Right forelimb (tissue), 1 donor: Measurements from ENCODE around the gene KIFC3.
A peak's percentile ranks its signal among the peaks of the same experiment; 100 is the strongest.
"Not testable (repeated sequence)": the region's sequence is repeated elsewhere in the genome, so short reads cannot be mapped to it uniquely, and the experiment has no call there.

Experiments
- DNase-seq: peaks from one replicate; pipeline ENCODE4 v3.0.0-alpha.2; 2018

KIFC3 gene, protein sequence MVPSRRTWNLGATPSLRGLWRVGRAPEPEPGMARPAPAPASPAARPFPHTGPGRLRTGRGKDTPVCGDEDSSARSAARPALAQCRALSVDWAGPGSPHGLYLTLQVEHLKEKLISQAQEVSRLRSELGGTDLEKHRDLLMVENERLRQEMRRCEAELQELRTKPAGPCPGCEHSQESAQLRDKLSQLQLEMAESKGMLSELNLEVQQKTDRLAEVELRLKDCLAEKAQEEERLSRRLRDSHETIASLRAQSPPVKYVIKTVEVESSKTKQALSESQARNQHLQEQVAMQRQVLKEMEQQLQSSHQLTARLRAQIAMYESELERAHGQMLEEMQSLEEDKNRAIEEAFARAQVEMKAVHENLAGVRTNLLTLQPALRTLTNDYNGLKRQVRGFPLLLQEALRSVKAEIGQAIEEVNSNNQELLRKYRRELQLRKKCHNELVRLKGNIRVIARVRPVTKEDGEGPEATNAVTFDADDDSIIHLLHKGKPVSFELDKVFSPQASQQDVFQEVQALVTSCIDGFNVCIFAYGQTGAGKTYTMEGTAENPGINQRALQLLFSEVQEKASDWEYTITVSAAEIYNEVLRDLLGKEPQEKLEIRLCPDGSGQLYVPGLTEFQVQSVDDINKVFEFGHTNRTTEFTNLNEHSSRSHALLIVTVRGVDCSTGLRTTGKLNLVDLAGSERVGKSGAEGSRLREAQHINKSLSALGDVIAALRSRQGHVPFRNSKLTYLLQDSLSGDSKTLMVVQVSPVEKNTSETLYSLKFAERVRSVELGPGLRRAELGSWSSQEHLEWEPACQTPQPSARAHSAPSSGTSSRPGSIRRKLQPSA

DNA sequence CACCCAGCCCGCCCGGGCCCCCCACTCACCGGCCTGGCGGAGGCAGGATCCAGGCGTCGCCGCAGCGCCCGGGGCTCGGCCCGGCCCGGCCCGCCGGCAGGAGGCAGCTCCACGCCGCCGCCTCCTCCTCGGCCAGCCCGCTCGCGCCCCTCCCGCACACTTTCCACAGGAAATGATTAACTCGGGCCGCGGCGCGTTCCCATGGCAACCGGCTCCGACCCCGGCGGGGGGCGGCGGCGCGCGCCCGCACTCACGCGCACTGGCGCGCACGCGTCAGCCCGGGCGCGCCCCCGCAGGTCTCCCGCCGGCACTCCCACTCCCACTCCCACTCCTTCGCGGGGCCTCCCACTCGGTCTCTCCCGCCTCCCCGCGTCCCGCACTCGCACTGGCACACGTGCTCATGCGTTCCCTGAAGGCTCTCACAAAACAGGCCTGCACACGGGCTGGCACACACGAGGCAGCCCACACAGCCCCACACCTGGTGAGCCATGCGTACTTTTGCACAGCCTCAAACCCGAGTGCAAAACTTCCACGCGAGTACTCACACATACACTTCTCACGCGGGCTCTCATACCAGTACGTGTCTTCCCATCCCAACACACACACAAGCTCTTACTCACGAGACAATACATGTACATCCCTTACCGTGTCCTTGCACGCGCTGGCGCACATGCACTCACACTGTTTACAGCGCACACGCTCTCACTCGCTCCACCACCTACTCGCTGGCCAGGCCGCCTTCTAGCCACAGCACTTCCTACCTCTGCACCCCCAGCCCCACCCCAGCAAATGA lies at the start of gene KIFC3:
KIFC3 (minus strand) TSS at position 151 of the 793 bp plus-strand sequence. CDS start 4,248 bp downstream, outside the sequence.
- peak; percentile 88 for DNase-seq

DNA sequence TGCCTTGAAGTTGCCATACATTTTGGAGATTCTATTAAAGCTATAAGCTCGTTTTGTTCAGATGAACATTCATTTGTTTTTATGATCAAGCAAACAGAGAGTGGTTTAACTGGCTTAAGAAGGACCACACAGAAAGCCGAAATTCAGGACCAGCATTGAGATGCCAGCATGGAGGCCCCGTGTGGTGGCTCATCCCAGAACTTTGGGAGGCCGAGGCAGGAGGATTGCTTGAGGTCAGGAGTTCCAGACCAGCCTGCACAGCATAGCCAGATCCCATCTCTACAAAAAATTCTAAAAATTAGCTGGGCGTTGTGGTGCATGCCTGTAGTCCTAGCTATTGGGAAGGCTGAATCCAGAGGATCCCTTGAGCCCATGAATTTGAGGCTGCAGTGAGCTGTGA lies 45.9 kb upstream of the KIFC3 start:
- DNase-seq: no peak

DNA sequence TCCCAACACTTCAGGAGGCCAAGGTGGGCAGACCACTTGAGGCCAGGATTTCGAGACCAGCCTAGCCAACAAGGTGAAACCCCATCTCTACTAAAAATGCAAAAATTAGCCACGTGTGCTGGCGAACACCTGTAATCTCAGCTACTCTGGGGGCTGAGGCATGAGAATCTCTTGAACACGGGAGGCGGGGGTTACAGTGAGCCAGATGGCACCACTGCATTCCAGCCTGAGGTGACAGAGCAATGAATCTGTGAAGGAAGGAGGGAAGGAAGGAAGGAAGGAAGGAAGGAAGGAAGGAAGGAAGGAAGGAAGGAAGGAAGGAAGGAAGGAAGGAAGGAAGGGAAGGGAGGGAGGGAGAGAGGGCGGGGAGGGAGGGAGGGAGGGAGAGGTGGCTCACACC lies 44.6 kb upstream of the KIFC3 start:
- DNase-seq: not testable (repeated sequence)

DNA sequence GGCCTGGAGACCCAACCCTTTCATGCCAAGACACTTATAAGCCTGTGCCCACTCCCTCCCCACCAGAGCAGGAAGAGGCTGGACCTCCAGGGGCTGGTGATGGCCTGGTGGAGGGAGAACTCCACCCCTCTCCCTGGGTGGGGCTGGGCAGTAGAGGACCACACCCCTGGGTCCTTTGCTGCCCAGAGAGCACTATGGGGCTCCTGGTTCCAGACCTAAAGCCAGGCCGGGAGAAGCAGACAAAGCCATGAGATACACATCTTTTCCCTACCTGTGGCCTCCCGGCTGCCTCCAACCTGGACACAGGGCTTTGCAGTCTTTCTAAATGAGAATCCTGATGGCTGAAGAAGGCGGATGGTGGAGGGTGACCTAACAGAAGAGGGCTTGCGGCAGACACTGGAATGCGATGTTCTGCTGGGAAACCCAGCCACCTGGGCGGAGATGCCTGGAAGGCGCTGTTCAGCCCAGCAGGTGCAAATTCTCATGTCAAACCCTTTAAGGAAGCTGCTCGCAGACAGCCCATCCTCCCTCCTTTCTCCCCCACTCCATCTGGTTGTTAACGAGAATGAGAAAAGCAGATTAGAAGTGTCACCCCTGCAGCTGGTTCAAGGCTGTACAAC lies 43.9 kb upstream of the KIFC3 start:
- DNase-seq: no peak

DNA sequence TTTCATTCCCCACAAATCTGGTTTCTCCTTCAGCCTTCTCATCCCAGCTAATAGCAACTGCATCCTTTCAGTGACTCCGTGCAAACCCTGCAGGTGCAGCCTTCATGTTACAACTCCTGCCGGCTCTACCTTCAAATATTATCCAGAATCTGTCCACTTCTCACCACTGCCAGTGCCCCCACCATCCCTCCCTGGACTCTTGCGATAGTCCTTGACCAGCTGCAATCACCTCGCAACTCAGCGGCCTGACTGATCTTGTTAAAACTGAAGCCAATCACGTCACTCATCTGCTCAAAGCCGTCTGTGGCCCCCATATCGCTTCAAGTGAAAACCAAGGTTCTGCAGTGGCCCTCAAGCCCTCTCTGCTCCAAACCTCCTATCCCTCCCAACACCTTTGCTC lies 42.8 kb upstream of the KIFC3 start:
- no peak for DNase-seq

DNA sequence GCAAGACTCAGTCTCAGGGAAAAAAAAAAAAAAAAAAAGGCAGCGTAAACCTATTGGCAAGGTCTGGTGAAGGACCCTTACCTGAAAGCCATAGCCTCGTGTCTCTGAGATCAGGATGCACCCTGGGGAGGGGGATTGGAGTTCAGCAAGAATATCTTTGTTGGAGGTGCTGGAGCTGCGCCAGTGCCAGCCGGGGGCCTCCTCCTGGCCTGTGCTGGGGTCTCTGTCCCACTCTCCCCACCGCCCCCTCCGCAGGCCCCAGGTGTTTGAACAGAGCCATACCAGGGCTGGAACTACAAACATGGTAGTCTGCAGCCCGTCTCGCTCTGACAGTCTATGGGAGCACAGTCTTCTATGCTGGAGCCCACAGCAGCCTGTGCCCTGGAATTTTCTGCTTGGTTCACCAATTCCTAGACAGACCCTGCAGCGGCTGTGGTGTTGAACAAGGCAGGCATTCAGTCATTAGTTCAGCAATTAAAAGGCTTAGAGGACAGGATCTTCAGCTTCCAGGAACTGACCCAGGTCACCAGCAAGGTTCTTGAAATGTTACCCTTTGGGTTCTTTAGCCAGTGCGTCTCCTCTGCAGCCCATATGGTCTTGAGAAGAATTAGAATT lies 42.2 kb upstream of the KIFC3 start:
- DNase-seq: no peak

DNA sequence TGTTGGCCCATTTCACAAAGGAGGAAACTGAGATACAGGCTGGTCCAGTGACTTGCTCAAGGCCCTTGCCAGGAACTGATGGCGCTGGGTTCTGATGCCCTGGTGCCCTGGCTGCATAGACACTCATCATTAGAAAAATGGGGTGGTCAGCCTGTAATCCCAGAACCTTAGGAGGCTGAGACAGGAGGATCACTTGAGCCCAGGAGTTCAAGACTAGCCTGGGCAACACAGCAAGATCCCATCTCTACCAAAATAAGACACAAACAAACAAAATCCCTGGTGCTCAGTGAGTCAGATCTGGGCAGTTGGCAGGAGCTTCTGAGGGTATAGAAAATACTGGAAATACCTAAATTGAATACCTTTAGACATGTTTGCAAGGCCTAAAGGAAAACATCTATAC lies 41.1 kb upstream of the KIFC3 start:
- DNase-seq: no peak

DNA sequence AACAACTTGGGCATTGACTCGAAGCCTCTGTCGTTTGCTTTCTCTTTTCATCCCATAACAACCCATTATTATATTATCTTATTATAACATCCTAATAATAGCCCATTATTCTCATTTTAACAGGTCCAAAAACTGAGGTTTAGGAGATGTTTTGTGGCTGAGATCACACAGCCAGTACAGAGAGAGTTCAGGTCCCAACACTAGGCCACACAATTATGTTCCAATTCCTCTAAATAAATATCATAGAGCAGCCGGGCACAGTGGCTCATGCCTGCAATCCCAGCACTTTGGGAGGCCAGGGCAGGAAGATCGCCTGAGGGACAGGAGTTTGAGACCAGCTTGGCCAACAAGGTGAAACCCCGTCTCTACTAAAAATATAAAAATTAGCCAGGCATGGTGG lies 40.3 kb upstream of the KIFC3 start:
- no peak for DNase-seq

DNA sequence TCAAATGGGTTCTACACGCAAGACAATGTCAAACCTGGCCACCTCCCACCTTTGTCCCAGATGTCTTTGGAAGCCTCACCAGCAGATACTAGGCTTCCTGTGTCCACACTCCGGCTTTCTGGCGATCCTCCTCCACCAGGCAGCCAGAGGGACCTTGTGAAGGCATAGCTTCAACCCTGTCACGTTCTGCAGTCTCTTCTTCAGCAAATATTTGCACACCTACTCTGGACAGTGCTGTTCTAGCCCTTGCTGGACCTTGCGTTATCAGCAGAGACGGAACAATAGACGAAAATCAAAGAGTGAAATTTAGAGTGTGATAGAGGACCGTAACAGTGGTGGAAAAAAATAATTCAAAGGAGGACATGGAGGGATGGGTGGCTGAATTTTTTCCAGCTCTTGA lies 38.5 kb upstream of the KIFC3 start:
- no peak for DNase-seq

DNA sequence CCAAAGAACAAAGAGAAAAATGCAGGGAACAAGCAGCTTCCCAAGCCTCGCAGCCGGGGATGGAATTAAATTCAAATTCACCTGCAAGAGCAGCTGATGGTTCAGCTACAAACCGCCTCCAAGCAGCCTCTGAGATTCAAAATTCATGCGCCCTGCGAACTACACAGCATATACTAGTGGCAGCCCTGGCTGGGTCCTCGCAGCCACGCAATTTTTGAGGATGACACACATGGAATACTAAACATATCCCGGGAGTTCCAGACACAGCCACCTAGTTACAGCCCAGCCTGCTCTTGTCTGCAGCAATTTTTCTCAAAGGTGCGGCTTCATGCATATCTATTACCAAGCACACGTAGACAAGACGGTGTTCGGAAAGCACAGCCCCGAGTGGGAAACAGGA lies 35.9 kb upstream of the KIFC3 start:
- DNase-seq: no peak

DNA sequence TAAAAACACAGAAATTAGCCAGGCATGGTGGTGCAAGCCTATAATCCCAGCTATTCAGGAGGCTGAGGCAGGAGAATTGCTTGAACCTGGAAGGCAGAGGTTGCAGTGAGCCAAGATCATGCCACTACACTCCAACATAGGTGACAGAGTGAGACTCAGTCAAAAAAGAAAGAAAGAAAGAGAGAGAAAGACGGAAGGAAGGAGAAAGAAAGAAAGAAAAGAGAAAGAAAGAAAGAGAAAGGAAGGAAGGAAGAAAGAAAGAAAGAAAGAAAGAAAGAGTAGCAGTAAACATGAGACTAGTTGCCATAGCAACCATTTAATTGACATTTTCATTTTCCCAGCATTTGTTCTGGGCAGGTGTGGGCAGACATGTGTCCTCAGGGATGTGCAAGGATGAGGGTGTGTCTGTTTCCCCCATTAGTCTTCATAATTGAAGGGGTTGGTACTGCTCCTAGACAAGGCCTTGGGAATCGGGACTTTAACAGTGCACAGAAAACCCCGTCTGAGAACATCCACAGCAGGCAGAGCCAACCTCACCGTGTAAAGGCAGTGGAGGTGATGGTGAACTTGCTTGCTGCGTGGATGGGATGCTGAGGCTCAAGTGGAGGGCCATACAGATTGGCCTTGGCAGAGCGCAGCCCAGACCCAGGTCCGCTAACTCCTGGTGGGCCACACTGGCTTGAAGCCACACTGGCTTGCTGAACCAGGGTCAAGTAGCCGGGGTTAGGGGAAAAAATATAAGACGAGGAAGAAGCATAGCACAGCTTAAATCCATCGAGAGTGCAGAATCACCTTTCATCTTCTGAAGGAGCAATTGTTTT lies 35.2 kb upstream of the KIFC3 start:
- DNase-seq: no peak

DNA sequence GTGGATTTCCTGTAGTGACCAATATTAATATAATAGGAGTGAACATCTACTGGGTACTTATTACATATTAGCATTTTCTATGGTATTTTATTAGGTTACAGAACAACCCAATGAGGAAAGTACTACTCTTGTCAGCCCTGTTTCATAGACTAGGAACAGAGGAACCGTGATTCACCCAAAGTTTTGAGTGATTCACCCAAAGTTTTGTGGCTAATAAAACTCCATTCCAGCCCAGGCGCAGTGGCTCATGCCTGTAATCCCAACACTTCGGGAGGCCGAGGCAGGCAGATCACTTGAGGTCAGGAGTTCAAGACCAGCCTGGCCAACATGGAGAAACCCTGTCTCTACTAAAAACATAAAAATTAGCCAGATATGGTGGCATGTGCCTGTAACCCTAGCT lies 33.1 kb upstream of the KIFC3 start:
- DNase-seq: not testable (repeated sequence)

DNA sequence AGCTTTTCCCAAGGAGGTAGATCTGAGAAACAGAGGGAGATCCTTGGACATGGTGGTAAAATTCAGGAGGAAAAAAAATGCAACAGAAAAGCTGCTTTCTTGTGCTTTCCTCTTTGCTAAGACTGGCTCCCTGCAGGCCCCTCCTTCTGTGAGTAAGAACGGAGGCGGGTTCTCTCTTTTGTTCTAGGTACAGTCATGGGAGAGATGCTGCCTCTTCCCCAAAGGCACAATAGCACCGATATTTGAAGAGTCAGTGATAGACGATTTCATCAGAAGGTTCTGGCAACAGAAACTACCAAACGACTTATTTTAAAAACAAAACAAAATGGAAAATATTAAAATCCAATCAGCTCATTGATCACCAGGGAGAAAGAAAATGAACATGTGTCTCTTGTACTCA lies 32.6 kb upstream of the KIFC3 start:
- DNase-seq: no peak

DNA sequence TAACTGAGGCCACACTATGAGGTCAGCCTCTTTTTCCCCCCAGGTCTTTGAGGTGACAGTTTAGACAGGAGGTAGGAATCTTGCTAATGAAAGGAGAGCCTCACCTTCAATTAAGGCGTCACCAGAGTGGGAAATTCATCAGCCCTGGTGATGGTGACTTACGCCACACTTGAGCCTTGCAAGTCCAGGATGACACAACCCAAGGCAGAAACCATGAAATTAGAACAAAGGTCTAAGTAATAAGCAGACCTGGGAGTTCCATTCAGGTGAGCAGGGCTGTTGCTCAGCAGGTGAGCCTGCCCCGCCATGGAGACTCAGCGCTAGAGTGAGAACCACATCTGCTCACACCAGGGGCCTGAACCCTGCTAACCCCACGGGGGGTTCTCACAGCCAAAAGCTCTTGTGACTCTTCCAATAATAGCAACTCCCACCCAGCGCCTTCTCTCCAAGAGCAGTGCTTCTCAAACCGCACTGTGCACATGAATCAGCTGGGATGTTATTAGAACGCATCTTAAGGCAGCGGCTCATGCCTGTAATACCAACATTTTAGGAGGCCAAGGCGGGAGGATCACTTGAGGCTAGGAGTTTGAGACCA lies 28.7 kb upstream of the KIFC3 start:
- DNase-seq: no peak

DNA sequence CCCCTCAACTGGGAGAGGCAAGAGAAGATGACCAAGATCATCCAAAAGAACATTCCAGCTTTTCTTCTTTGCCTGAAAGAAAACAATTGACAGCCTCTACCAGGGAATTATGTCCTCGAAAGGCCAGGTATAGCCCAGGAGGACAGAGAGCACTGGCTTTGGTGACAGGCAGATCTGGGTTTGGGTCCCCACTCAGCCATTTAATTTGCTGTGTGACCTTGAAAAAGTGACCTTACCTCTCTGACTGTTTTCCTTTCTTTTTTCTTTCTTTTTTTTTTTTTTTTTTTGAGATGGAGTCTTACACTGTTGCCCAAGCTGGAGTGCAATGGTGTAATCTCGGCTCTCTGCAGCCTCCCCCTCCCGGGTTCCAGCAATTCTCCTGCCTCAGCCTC lies 27.7 kb upstream of the KIFC3 start:
- DNase-seq: no peak

DNA sequence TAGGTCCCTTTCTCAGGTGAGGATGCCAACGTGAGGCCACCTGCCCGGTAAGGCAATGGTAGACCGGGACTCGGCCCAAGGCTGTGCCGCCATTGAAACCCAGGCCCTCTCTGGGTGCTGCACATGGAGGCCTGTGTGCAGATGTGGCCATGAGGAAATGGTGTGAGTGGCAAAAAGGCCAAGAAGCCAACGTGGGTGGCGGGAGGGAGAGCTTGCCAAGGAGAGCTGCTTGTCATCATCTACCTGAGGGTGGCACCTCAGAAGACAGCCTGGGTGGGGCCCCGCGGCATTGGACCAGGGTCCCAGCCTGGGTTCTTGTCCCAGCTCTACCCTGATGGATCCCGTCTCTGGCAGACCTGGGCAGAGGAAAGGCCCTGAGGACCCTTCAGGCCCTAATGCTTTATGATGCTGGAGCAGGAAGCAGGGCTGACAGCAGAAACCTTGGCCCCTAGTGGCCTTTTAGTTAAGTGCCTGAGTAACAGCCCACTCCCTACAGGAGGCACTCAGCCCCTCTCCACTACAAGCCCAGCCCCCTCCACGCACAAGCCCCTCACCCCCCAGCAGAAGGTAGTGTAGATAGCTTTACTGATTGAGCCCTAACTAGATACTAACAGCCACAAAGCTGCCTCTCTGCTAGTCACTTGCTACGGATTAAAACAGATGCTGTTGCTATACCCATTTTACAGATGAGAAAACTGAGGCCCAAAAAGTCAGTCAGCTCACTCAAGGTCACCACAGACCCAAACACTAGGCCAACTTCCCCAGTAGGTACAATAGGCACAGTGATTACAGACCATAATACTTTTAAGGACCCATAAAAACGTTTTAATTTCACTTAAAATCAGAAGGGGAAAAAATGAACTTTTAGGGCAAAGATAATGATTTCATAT lies 26.2 kb upstream of the KIFC3 start:
- no peak for DNase-seq

DNA sequence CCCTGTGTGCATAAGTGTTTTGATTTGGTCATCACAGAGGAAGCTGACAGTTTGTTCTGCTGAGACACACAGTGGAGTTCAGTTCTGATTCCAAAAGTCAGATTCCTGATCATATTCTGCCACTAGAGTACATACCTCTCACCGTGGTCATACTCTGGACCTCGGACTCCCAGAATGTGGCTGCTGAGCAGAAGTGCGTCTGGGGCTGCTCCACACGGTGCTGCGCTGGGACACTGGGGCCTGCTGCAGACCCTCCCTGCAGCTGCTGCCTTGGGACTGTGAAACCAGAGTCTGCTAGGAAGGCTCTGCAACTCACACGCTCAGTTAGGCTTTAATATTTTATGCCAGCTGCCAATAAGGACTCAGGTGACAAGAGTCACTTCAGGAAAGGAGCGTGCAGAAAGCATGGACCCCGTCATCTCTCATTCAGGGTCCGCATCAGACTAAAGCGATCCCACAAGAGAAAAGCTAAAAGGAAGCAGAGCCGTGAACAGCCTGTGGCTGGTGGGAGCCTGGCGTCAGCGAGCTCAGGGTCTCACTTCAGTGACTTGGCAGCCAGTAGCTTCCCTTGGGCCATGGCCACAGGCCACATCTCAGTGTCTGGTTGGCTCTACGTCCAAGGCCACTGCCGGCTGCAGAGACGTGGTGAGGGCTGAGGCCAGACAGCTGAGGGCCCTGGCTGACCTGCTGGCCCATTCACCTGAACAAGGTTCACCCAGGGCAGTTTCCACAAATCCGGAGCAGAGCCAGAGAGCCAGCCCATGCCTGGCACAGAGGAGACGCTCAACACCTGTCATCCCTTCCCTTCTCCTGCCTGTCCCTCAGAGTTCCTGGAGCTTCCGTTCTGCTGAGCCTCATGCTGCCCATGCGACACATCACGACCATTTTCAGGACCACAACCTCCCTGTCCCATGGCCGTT lies 24.7 kb upstream of the KIFC3 start:
- no peak for DNase-seq

DNA sequence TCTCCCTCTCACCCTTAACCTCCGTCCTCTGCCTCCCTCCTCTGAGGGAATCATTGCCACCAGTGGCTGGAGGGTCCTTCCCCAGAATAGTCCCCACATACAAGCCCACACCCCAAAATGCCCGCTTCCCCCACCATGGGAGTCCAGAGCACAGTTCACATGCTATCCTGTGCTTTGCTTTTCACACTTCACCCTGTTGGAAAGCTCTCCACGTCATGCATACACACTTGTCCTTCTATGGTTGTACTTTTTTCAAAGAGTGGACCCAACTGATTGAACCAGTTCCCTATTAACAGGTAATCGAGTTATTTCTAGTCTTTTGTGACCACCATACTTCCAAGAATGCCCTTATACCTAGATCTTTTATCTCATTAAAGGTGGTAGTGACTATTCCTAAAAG lies 23.8 kb upstream of the KIFC3 start:
- DNase-seq: no peak
